GM12891 (cell line): ENCODE results near the gene HSD17B1.

Source experiments
- DNase-seq: peaks from one replicate; pipeline ENCODE4 v3.0.0; 2011; ENCODE audit warnings: low spot score; ENCODE audit not compliant: insufficient read length
- FAIRE-seq: peaks from 2 replicates; lab custom pipeline; 2011; peaks lifted over from hg19 to GRCh38; lab: Jason Lieb, UNC
- PAX5 ChIP-seq: IDR thresholded peaks from 2 replicates; pipeline ENCODE4 v1.6.1; 2011; ENCODE audit warnings: low read length, moderate library complexity, mild to moderate bottlenecking; ENCODE audit not compliant: insufficient read depth, severe bottlenecking
- POLR2A ChIP-seq: IDR thresholded peaks from 2 replicates; pipeline ENCODE4 v1.6.1; 2011; ENCODE audit warnings: low read depth, low read length, control low read depth
- POLR2AphosphoS5 ChIP-seq: IDR thresholded peaks from 2 replicates; pipeline ENCODE4 v1.6.1; 2011; ENCODE audit warnings: low read depth, low read length, control low read depth
- POU2F2 ChIP-seq: IDR thresholded peaks from 2 replicates; pipeline ENCODE4 v1.6.1; 2011; ENCODE audit warnings: low read depth, mild to moderate bottlenecking, control low read depth, low read length, moderate library complexity
- SPI1 ChIP-seq: IDR thresholded peaks from 2 replicates; pipeline ENCODE4 v1.6.1; 2011; ENCODE audit warnings: low read depth, low read length, control low read depth
- TAF1 ChIP-seq: IDR thresholded peaks from 2 replicates; pipeline ENCODE4 v1.6.1; 2011; ENCODE audit warnings: low read depth, low read length, control low read depth

HSD17B1 gene

DNA sequence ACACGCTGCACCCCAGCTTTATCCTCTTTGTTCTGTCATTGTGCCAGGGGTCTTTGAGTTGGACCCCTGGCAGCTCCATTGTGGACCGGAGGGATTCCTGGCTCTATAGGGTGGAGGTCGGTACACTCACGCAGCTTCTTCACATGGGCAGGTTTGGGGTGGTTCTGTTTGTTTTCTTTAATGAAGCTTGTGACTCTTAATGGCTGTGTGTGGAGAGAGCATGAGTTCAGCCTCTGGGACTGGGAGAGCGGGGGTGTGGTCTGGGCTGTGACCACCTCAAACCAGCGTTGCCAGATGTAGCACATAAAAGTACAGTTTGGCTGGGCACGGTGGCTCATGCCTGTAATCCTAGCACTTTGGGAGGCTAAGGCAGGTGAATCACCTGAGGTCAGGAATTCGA is 37.9 kb upstream of the HSD17B1 start:
- DNase-seq (no peak), FAIRE-seq (no peak)
- TF ChIP-seq POLR2AphosphoS5 (no peak), SPI1 (no peak), POU2F2 (no peak), POLR2A (no peak)

DNA sequence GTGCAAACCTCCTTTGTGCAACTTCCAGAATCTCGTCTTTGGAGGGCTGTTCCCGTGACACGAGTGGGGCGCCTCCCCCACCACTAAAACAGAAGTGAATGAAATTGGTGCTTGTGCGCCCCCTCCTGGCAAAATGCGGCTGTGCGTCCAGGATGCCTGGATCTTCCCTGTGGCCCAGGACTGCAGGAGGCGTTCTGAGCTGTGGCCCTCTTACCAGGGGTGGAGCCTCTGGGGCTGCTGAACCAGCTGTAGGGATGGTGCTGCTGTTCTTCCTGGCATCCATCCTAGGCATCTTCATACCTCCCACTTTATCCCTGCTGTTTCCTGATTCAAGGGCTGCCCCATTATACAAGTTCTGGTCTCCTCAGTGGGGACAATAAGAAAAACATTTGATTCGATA is 35.2 kb upstream of the HSD17B1 start:
- DNase-seq (peak; percentile 74), FAIRE-seq (peak; percentile 89)
- TF ChIP-seq SPI1 (0 out of 2 replicates have a peak, but pooled peaks have one; percentile 26), POLR2A (no peak), POU2F2 (0 out of 2 replicates have a peak, but pooled peaks have one; percentile 37), PAX5 (no peak)

GRCh38 chr17:42518046-42518754 is 34.5 kb upstream of the HSD17B1 start:
- FAIRE-seq, result no peak
- no peak for DNase-seq
- no peak for TF ChIP-seq PAX5
- TF ChIP-seq POU2F2, result no peak
- TF ChIP-seq SPI1, result no peak
- TF ChIP-seq TAF1, result no peak
- TF ChIP-seq POLR2AphosphoS5, result no peak; the same call in 1 of the 2 replicates
- no peak for TF ChIP-seq POLR2A

DNA sequence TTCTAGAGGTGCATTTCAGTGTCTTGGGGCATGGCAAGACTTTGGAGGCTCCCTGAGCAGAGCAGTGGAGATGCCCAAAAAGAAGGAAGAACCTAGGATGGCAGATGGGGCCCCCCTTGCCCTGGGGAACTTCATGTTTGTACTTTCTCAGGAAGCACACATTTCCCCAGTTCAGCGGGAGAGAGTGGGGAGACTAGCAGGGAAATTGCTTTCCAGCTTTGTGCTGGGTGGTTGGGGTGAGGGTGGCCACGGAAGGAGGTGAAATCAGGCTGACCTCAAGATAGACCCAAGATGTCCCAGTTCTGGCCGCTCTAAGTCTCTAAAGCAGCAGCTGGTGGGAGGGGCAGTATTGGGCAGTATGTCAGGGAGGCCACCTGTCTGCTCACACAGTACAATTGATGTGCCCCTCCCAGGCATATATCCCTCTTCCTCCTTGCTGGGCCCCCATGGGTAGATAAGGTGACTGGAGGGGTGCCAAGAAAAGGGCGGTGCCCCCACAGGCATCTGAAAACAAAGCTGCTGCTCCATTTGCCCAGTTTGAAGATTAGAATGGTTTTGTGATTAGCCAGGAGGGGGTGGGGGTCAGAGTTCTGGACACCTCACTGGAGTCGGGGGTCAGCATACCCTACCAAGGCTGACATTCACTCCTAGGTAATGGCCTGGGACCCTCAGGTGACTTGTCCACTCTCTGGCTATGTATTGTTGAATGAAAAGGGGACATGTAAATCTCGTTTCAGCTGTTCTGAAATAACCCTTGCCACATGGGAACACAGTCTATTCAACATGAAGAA is 33.8 kb upstream of the HSD17B1 start:
- DNase-seq (no peak), FAIRE-seq (no peak)
- no peak for TF ChIP-seq TAF1
- no peak for TF ChIP-seq SPI1
- no peak for TF ChIP-seq POU2F2
- TF ChIP-seq POLR2A, result no peak
- TF ChIP-seq PAX5, result no peak

GRCh38 chr17:42519546-42520491 is 32.9 kb upstream of the HSD17B1 start:
- FAIRE-seq, result no peak
- TF ChIP-seq TAF1 (no peak), POLR2AphosphoS5 (no peak)
- no peak for DNase-seq

GRCh38 chr17:42520540-42520951 is 32.2 kb upstream of the HSD17B1 start:
- TF ChIP-seq TAF1, result no peak
- TF ChIP-seq POLR2A, result no peak
- no peak for TF ChIP-seq POU2F2
- TF ChIP-seq PAX5, result no peak
- TF ChIP-seq POLR2AphosphoS5, result no peak
- no peak for FAIRE-seq
- DNase-seq, result no peak

GRCh38 chr17:42521036-42521435 is 31.7 kb upstream of the HSD17B1 start:
- TF ChIP-seq POU2F2, result no peak
- no peak for TF ChIP-seq SPI1
- TF ChIP-seq TAF1, result no peak
- TF ChIP-seq PAX5, result no peak
- no peak for TF ChIP-seq POLR2A
- TF ChIP-seq POLR2AphosphoS5, result no peak
- no peak for DNase-seq
- FAIRE-seq, result no peak

DNA sequence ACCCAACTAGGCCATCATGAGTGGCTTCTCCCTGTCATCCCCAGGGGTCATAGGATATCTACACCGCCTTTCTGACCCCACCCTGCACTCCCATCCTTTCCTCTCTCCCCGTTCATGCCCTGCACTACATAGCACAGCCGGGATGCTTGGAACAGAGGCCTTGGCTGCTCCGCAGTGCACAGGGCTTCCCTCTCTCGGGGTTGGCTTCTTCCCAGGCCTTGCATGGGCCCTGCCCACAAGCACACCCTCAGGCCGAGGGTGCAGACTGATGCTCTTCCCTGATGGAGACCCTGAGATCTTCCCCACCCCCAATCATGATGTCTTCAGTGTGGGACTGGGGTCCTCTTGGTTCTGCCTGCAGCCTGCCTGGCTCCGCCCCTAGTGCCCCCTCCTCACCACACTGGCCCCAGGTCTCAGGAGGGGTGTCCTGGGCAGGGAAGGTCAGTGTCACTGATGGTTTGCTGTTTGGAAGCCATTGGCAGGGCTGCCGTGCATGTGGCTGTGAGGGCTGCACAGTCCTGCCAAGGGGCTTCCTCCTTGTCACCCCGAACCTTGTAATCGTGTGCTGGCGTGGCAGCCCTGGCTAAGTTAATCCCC is 31.0 kb upstream of the HSD17B1 start:
- DNase-seq (no peak), FAIRE-seq (no peak)
- TF ChIP-seq POLR2A (no peak), PAX5 (no peak), SPI1 (no peak), TAF1 (no peak), POLR2AphosphoS5 (no peak)

DNA sequence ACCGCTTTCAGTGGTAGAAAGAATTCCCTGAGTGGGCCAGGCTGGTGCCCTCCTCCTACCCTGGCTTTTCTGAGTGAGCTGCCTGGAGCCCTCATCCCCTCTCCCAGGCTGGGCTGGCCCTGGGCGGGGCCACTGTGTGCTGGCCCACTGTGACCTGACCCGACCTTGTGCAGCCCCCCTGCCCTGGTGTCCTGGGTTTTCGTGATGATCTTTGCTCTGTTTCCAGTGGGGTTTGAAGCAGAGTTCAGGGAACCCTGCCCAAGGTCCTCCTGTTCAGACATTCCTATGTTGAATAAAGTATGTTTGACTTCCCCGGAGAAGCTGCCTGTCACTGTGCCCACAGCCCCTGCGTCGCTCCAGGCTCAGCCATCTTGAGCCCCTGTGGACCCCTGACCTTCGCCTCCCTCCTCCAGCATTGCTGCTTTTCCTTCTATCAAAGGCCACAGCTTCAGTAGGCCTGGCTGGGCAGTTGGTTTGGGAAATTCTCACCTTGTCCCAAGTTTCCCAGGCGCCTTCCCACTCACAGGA is 30.4 kb upstream of the HSD17B1 start:
- TF ChIP-seq POU2F2 (no peak), POLR2AphosphoS5 (no peak), TAF1 (no peak), SPI1 (no peak), PAX5 (no peak), POLR2A (no peak)
- no peak for FAIRE-seq
- DNase-seq, result no peak
